Nephron (organoid): ENCODE measurements around the gene GRIK4.

ENCODE experiments used
- H3K27ac Mint-ChIP-seq, 3 experiments: 2 replicates each; pipeline ENCODE4 v1.8.0; 2020; ENCODE audit warnings: mixed read lengths in 3 of 3, mild to moderate bottlenecking in 2 of 3, moderate library complexity in 1 of 3
- H3K27me3 Mint-ChIP-seq: 2 replicates; pipeline ENCODE4 v1.8.0; 2021; ENCODE audit warnings: low read depth, mild to moderate bottlenecking, moderate library complexity, mixed read lengths
- H3K36me3 Mint-ChIP-seq: 2 replicates; pipeline ENCODE4 v1.8.0; 2020; ENCODE audit warnings: low read depth, mixed read lengths
- H3K4me1 Mint-ChIP-seq: 2 replicates; pipeline ENCODE4 v1.8.0; 2020; ENCODE audit warnings: mixed read lengths
- H3K4me3 Mint-ChIP-seq, 3 experiments: 2 replicates each; pipeline ENCODE4 v1.8.0; 2020; ENCODE audit warnings: mild to moderate bottlenecking in 3 of 3, mixed read lengths in 3 of 3, moderate library complexity in 2 of 3
- H3K9me3 Mint-ChIP-seq: 2 replicates; pipeline ENCODE4 v1.8.0; 2020; ENCODE audit warnings: mixed read lengths
- CTCF ChIP-seq, 3 experiments: fragments of 200-600 bp; sonication (generic); IDR thresholded peaks; one replicate each; pipeline ENCODE4 v1.5.0; 2021; ENCODE audit warnings: antibody characterized with exemption in 3 of 3; ENCODE audit not compliant: unreplicated experiment in 3 of 3

Gene GRIK4

DNA sequence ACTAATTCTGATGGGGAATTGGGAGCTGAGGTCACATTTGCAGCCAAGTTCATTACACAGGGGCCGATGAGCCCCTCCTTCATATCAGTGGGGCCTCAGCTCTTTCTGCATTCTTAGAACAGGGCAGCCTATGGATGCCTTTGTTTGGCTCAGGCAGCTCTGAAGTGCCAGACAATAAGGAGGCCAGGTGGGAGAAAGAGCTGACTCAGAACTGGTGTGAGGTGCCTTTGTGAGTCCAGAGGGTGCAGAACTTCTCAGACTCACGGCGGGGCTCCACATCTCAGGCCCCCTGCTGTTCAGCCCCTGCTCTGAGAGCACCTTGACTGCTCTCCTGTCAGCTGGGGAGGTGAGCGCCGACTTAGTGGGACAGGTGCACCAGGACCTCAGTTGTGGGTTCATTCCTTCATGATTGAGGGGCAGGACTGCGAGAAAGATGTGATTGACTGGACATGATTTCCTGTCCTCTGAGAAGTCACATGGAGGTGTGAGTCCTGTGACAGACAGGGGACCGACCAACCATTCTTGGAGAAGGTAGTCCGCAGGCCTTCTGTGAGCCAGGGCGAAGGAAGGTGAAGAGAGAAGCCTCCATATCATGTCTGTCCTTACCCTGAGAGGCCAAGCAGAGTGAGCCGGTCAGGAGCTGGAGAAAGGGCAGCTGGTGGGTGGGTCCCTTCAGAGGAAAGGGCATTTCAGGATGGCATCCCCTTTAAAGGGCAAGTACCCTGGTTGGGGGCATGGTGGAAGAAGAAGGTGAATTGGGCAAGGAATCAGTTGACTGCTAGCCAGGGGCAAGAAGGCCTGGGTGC lies 267.3 kb downstream of the GRIK4 start:
- Mint-ChIP-seq H3K27ac (no peak overlapping the region), H3K9me3 (no peaks in the 10 kb centered on the region), H3K36me3 (no peaks in the 10 kb centered on the region), H3K27me3 (peaks cover 12% of the 10 kb centered on the region), H3K4me3 (no peak overlapping the region), H3K4me1 (no peaks in the 10 kb centered on the region)
- no peak for TF ChIP-seq CTCF (IDR thresholded peaks at IDR 0.05; ENCODE audit: unreplicated experiment in 3 of 3)

GRCh38 chr11:120780239-120780638 lies 268.7 kb downstream of the GRIK4 start:
- H3K4me3 Mint-ChIP-seq, result no peak overlapping the region
- H3K9me3 Mint-ChIP-seq, result no peaks in the 10 kb centered on the region
- no peaks in the 10 kb centered on the region for H3K36me3 Mint-ChIP-seq

DNA sequence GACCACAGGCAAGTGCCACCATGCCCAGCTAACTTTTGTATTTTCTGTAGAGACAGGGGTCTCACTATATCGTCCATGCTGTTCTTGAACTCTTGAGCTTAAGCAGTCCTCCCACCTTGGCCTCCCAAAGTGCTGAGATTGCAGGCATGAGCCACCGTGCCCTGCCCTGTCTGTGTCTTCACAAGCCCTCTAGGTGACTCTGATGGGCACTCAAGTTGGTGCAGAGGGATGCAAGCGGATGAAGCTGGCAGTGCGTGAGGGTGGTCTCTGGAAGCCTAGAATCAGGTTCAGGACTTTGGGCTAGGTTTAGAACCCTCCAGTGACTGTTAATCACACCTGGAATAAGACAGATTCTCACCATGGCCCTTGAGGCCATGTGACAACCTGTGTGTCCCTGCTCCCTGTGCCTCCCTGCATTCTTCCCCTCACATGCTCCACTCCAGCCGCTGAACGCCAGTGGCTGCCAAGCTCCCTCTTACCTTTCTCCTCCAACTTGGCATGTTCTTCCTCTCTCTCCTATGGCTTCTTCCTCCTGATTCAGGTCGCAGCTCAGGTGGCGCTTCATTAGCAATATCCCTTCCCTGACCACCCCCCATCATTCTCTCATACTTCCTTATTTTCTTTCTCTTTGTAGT lies 270.1 kb downstream of the GRIK4 start:
- no peak overlapping the region for H3K27ac Mint-ChIP-seq
- H3K4me3 Mint-ChIP-seq, result no peak overlapping the region
- H3K4me1 Mint-ChIP-seq, result no peaks in the 10 kb centered on the region
- H3K27me3 Mint-ChIP-seq, result peaks cover 18% of the 10 kb centered on the region
- H3K9me3 Mint-ChIP-seq, result no peaks in the 10 kb centered on the region
- no peak for TF ChIP-seq CTCF (IDR thresholded peaks at IDR 0.05; ENCODE audit: unreplicated experiment in 3 of 3)
- no peaks in the 10 kb centered on the region for H3K36me3 Mint-ChIP-seq

More at GRCh38 chr11:120780239-120780638, 268.7 kb downstream of the GRIK4 start:
- H3K27me3 Mint-ChIP-seq, result peaks cover 18% of the 10 kb centered on the region
- H3K4me1 Mint-ChIP-seq, result no peaks in the 10 kb centered on the region
- no peak overlapping the region for H3K27ac Mint-ChIP-seq
- TF ChIP-seq CTCF (IDR thresholded peaks at IDR 0.05; ENCODE audit: unreplicated experiment in 3 of 3), result no peak

DNA sequence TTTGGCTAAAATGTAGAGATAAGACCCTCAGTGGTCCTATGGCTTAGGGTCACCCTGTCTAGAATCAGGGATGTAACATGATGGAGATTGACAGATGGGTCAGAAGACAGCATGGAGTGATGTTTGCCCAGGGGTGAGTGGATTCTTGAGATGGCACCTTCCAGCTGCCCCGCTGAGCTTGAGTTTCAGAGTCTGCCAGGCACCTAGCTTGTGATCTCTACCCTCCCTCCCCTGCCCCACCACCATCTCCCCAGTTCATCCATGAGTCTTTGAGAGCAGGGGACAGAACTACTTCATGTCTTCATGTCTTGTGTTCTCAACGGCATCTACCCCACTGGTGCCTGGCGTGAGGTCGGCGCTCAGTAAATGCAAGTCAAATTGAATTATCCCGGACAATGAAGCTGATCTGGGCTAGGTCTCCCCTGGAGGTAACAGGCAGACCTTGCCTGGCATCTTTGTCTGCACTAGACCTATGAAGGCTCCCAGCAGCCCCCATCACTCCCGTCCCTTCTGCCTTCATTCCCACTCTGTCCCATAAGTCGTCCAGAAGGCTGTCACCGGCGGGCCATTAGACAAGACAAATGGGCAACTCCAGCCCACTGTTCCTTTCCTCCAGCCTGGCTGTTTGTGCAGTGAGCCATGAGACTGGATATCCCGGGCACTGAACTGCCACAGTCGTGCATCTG lies 273.2 kb downstream of the GRIK4 start:
- H3K4me1 Mint-ChIP-seq, result no peaks in the 10 kb centered on the region
- no peaks in the 10 kb centered on the region for H3K9me3 Mint-ChIP-seq
- H3K4me3 Mint-ChIP-seq, result no peak overlapping the region
- H3K27me3 Mint-ChIP-seq, result peaks cover 18% of the 10 kb centered on the region
- no peaks in the 10 kb centered on the region for H3K36me3 Mint-ChIP-seq
- TF ChIP-seq CTCF (IDR thresholded peaks at IDR 0.05; ENCODE audit: unreplicated experiment in 3 of 3), result no peak
- no peak overlapping the region for H3K27ac Mint-ChIP-seq

DNA sequence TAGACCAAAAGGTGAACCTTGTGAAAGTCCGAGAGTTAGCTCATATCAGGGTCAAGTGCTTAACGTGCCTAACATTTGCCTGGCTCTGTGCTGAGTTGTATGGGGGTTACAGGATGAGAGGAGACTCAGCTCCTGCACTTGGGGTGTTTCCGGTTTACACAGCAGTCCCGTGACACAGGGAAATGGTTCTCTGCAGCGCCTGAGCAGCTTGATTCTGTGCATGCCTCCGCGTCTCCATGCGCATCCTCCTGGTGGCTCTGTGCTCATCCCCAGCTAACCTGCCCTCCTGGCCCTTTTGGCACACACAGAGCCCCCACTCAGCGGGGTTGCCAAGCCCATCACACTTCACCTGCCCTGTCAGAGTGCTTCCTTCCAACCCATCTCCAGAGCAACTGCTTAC lies 274.0 kb downstream of the GRIK4 start:
- H3K27me3 Mint-ChIP-seq, result peaks cover 18% of the 10 kb centered on the region
- no peaks in the 10 kb centered on the region for H3K4me1 Mint-ChIP-seq
- no peaks in the 10 kb centered on the region for H3K9me3 Mint-ChIP-seq

More for the DNA sequence above, 274.0 kb downstream of the GRIK4 start:
- TF ChIP-seq CTCF (IDR thresholded peaks at IDR 0.05; ENCODE audit: unreplicated experiment in 3 of 3), result no peak
- Mint-ChIP-seq H3K36me3 (no peaks in the 10 kb centered on the region), H3K4me3 (no peak overlapping the region), H3K27ac (no peak overlapping the region)
